ENCODE data around the gene FAM47B.

FAM47B gene

DNA sequence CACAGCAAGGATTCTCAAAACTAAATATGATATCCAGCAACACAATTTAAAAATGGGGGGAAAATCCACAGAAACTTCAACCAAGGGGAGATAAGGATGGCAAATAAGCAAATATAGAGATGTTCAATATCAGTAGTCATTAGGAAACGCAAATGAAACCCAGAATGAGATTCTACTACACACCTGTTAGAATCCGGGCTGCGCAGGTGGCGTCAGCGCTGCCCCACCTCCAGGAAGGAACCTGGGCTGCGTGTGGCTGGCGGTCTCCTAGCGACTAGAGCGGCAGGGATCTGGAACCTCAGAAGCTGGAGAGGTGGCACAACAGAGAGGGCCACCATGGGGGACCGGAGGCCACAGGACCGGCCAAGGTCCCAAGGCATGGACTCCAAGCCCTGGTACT lies at the start of gene FAM47B:
TSS of gene FAM47B (plus strand) at position 301 of the 400 bp plus-strand sequence. CDS start at position 337, 36 bp downstream.
- DNase-seq, result no peak

DNA sequence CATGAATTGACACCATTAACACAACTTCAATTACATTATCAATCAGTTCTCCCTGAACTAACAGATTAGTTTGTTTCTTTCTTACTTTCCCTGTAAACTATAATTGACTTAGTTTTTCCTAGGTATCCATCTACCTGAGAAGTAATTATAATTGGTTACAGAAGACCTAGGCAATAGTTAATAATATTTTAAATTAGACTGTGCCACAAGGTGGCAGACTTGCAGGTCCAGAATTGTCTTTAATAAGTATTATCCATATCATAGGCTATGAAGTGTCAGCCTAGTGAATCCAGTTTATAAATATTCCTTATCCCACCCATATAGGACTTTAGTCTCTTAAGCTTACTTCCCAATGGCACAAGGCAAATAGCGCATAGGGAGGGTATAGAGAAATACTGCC lies 48.9 kb upstream of the FAM47B start:
- DNase-seq, result no peak

DNA sequence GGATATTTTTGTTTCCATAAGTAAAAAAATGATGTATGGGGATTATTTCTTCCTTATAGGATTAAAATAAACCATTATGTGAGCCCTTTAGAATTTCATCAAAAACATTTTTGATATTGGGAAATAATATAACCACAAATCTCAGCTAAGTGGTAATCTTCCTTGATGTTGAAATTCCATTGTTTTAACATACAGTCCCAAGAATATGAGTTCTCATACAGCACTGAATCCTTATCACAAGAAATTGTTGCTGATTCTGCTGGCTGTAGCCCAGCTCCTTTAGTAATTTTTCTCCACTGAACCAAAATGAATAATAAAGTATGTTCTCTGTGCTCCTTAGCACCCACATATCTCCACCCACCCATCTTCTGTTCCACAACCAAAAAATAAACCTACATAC lies 41.9 kb upstream of the FAM47B start:
- DNase-seq, result no peak

DNA sequence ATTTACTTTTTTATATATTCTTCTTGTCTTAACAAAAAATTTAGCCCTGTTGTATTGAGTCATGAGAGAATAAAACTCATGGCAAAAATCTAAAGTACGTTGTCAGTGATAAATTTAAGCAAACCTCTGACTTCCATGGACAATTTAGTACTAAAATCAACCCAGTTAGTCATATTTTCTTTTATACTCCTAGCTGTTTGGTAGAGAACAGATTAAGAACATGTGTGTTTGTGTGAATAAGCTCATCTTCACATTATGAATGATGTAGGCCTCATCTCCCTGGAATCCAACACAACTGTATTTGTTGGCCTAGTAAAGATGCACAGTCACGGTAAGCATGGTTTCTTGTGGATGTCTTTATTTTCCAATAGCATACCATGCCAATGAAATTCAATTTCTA lies 40.8 kb upstream of the FAM47B start:
- DNase-seq, result no peak

DNA sequence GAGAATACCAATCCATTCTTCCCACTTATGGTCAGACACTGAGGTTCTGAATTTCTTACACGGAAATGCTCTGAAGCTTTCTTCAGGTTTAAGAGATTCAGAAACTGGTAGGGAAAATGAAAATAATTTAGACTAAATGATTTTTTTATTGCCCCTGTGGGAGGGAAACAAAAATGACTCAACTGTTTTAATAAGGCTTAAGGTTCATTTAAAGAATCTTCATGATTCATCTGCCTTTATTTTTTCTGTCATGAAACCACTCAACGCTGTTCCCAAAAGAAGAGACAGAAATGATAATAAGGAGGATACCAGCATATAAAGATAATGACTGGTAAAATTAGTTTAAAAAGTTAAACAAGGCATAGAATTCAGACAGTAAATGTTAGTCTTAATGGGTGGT lies 39.3 kb upstream of the FAM47B start:
- no peak for DNase-seq

DNA sequence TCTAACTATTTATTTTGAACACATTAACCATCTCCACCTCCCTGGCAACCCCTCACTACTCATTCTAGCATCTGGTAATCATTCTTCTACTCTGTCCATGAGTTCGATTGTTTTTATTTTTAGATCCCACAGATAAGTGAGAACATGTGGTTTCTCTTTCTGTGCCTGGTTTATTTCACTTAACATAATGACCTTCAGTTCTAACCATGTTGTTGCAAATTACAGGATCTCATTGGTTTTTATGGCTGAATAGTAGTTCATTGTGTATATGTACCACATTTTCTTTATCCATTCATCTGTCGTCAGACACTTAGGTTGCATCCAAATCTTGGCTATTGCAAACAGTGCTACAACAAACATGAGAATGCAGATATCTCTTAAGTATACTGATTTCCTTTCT lies 33.4 kb upstream of the FAM47B start:
- DNase-seq, result no peak

DNA sequence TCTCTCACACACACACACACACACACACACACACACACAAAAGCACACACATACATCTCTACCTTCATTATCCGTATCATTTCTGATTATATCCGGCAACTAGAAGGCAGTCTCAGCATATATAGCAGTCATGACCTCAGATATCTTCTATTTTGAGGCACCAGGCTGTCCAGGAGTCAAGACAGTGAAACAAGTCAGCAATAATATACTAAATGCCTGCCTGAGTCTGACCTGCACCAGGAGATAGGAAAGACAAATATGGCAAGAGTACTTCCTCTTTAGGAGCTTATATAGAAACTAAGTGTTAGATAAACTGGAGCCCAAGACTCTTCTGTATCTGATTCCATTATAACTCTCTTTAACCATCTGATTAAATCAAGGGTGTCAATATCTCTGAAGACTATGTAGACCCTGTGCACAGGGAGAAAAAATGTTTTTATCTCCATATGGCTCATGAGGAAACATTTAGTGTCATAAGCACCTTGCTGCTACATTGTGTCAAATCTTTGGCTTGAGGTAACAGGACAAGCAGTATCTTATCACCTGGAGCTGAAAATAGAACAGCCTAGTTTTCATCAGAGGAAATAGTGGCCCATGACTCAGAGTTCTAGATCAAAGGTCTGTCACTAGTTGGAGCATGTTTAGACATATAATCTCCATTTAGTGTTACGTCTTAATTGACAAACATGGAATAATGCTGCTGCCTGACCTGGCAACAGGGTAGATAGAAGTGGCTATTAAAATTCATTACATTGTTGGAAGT lies 27.0 kb upstream of the FAM47B start:
- DNase-seq, result no peak

DNA sequence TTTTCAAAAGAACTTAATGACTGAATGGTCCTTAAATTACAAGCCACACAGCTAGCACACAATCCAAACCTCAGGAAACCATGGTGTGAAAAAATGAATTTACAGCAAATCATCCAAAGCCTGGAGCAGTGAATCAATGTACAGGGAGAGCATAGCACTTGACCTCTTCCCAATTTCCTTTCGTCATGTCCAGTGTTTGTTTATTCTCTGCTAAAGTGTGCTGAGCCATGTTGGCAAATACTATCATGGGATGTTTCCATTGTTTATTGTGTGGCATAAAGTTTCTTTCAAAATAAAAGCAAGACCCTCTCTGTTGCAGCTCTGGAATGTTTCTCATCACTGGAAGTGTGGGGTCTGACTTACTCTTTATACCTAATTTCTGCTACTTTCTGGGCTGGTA lies 25.4 kb upstream of the FAM47B start:
- DNase-seq, result no peak

DNA sequence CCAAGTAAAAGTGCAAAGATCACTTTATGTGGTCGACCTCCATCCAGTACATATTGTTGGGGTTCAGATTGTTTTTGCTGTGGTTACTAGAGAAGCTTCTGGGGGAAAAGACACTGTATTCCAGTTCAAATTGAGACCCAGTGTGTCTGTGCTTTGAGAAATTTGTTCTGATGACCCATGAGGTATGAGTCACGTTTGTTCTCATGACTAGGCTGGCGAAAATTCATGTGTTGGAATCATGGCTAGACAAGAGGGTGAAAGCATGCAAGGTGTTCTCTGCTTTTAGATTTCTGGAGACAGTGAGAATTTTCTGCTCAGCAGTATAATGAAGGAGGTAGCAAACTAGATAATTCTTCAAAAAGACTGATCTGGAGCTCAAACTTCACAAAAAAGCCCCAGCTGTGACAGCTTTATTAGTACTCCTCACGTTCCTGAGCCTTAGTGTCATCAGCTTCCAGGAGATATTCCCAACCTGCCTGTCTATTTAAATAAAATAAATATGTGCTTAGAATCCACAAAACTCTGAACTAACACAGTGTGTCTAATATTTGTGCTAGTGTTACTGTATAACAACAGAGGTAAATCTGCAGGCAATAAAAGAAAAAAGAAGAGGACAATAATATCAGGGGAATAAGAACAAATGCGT lies 24.4 kb upstream of the FAM47B start:
- DNase-seq, result no peak

DNA sequence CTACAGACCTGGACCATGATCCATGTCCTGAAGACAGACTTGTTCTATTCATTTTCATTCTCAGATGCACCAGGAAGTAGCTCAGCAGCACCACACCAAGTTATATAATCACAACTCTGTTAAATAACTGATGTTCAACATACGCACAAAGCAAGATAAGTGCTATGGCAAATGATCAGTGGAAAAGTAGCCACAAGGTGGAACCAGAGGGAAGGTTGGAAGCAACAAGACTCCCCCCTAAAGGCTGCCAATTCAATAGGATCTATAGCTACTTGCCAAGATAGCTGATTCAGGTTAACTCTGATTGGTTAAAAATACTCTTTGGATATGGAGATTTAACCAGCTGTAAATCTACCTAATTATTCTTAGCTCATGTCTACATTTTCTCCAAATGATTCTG lies 23.7 kb upstream of the FAM47B start:
- DNase-seq, result no peak

DNA sequence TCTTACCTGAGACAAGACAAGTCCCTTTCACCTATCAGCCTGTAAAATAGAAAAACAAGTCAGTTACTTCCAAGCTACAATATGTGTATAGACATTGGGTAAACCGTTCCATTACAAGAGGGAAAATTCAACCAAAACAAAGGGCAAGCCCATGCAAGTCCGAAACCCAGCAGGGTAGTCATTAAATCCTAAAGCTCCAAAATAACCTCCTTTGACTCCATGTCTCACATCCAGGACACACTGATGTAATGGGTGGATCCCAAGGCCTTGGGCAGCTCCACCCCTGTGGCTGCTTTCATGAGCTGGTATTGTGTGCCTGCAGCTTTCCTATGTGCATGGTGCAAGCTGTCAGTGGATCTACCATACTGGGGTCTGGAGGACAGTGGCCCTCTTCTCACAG lies 14.7 kb upstream of the FAM47B start:
- no peak for DNase-seq

DNA sequence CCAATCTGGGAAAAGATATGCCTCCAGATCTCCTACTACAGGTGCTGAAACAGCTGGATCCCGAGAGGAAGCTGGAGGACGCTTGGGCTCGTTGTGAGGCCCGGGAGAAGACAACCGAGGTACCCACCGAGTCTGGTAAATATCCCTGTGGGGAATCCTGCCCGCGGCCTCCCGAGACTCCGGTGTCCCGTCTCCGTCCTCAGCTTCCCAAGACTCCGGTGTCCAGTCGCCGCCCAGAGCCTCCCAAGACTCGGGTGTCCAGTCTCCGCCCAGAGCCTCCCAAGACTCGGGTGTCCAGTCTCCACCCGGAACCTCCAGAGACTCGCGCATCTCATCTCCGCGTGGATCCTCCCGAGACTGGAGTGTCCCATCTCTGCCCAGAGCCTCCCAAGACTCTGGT lies 639 bp downstream of the FAM47B start:
- DNase-seq, result no peak

DNA sequence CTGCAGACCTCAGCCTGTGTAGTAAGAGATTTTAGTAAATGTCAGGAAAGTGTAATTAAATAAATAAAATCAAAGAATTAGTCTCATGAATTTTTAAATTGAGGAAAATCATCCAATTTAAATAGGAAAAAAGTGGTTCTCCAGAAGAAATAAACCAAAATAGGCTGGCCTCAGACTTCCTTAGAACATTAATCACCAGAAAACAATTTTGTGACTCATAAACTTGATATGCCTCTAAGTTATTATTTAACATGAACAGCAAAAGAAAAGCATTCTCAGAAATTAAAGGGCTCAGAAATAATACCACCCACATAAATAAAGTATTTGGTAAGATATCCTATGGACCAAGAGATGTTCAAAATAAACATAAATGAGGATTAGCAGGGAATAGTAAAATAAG lies 14.3 kb downstream of the FAM47B start:
- no peak for DNase-seq

DNA sequence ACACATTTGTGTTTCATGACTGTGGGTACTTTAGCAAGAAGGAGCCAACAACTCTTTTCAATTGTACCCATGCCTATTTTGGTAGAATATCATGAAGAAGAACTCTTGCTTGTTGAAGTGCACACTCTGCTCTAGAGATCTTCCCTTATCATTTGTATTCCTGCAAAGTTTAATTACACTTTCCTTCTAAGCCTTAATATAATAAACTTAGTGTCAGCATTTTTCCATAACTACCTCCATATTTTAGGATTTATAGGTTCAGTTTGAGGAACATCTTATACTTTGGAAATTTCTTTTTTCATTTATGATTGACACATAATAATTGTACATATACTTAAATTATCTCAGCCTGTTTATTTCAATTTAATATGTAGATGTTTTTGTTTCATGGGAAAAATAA lies 19.1 kb downstream of the FAM47B start:
- DNase-seq, result no peak

DNA sequence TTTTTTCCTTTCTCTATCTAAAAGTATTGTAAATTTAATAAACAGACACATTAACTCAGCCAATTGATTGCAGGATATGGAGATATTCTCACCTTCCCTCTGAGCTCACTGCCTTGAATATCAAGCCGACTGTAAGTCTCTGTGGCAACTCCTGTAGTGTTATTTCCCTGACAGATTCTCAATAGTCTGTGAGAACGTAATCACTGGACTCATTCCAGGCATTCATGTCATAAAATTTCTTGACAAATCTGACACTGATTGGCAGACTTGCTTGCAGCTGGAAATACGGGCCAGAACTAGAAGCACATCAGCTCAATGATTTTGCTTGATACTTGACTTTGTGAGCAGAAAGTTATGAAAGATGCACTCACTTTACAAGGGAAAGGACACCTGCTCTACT lies 29.6 kb downstream of the FAM47B start:
- DNase-seq, result no peak

DNA sequence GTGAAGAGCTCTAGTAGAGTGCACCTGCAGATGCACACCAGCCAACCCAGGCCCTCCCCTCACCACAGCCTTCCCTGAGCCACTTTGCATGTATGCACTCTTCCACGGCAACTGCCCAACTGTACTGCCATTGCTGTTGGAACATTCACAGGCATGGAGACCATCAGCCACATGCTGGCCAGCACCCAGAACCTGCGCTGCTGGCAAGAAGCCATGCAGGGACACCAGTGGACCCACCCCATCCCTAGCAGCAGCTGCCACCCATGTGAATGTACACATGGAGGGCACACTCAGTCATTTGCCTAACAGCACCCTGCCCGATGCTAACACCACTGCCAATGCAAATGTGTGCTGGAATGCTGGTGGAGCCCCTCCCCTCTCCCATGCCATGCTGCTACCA lies 35.6 kb downstream of the FAM47B start:
- no peak for DNase-seq

DNA sequence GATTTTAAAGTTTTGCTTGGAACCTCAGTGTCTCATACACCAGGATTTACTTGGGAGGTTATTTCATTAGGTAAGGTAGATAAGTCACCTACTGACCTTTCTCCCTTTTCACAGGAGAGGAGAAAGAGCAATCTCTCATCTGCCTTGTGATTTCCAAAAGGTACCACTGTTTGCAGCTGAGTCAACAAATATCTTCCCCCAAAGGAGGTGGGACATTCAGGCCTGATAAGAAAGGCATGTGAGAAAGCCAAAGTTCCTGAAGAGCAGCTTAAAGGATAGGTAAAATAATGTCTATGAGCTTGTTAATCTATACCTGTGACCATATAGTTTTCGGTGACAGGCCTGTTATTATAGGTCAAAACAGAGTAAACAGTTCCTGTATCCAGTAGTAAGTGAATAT lies 45.0 kb downstream of the FAM47B start:
- DNase-seq, result no peak
